ENCODE measurements around the gene CDC27.

- TF ChIP-seq CTCF (conservative IDR thresholded peaks at IDR 0.05; ENCODE audit: low read depth, low read length) (no peak), EZH2 (IDR thresholded peaks at IDR 0.05; ENCODE audit: borderline replicate concordance, low read depth, low read length, poor library complexity, severe bottlenecking) (no peak)
Measured at GRCh38 chr17:47214931-47215330, 25.8 kb upstream of the CDC27 start.
